OCI-LY7 (cell line): Measurements from ENCODE around the gene PDIA6. TPM values are rescaled to one million over a fixed set of nuclear protein-coding genes. Genes with fewer than 3 reads are reported as not detected.

Source experiments
- BruUV-seq: library from RNA; stranded (reverse); fragments of 400-500 nt; replicated peaks from 2 replicates; lab custom pipeline; 2021; lab: Mats Ljungman, UMichigan
- CTCF ChIA-PET: fragments of 300-600 bp; sonication (Branson Sonifier 250); formaldehyde crosslinking; loops from one replicate; lab custom pipeline; 2022; ENCODE audit warnings: antibody characterized with exemption; ENCODE audit not compliant: unreplicated experiment; lab: Charles Lee
- POLR2A ChIA-PET: fragments of 300-600 bp; sonication (Branson Sonifier 250); formaldehyde crosslinking; loops from one replicate; lab custom pipeline; 2022; ENCODE audit warnings: antibody characterized with exemption; lab: Charles Lee
- DNase-seq: peaks from one replicate; pipeline ENCODE4 v3.0.0-alpha.2; 2015; ENCODE audit warnings: low spot score
- H2AFZ ChIP-seq: fragments of 200-600 bp; sonication (generic), shearing (Covaris generic); 2 replicates; pipeline ENCODE4 v1.6.1; 2014; ENCODE audit warnings: mild to moderate bottlenecking, antibody characterized with exemption, low read length, moderate library complexity
- H3K27ac ChIP-seq: fragments of 200-600 bp; sonication (generic); 2 replicates; pipeline ENCODE4 v1.5.1; 2014; ENCODE audit warnings: mixed run types, low read depth, mild to moderate bottlenecking, moderate library complexity, low read length, inconsistent platforms; ENCODE audit not compliant: poor library complexity, severe bottlenecking
- H3K36me3 ChIP-seq: fragments of 200-600 bp; sonication (generic); 2 replicates; pipeline ENCODE4 v1.6.1; 2014; ENCODE audit warnings: mild to moderate bottlenecking, antibody characterized with exemption, low read length, moderate library complexity, mixed read lengths; ENCODE audit not compliant: insufficient read depth
- H3K4me1 ChIP-seq: fragments of 200-600 bp; sonication (generic); 2 replicates; pipeline ENCODE4 v1.5.1; 2014; ENCODE audit warnings: mild to moderate bottlenecking, low read length; ENCODE audit not compliant: insufficient read depth, poor library complexity, severe bottlenecking
- H3K4me2 ChIP-seq: fragments of 200-600 bp; sonication (generic); 2 replicates; pipeline ENCODE4 v1.6.1; 2014; ENCODE audit warnings: mild to moderate bottlenecking, low read length
- H3K4me3 ChIP-seq: fragments of 200-600 bp; sonication (generic); 2 replicates; pipeline ENCODE4 v1.5.1; 2014; ENCODE audit warnings: mild to moderate bottlenecking, low read depth, low read length; ENCODE audit not compliant: poor library complexity, severe bottlenecking
- H3K79me2 ChIP-seq: fragments of 200-600 bp; sonication (generic); 2 replicates; pipeline ENCODE4 v1.6.1; 2016; ENCODE audit warnings: low read depth, mild to moderate bottlenecking, low read length, moderate library complexity, mixed read lengths; ENCODE audit not compliant: insufficient read depth
- H3K9me2 ChIP-seq: fragments of 200-600 bp; sonication (generic); 2 replicates; pipeline ENCODE4 v1.6.1; 2016; ENCODE audit warnings: mild to moderate bottlenecking, low read length, mixed read lengths; ENCODE audit not compliant: insufficient read depth
- H3K9me3 ChIP-seq: fragments of 200-600 bp; sonication (generic); 2 replicates; pipeline ENCODE4 v1.6.1; 2014; ENCODE audit warnings: mild to moderate bottlenecking, mixed run types, low read length, mixed read lengths
- H4K20me1 ChIP-seq: fragments of 200-600 bp; sonication (generic); 2 replicates; pipeline ENCODE4 v1.6.1; 2014; ENCODE audit warnings: mild to moderate bottlenecking, antibody characterized with exemption, low read length, moderate library complexity, mixed read lengths; ENCODE audit not compliant: insufficient read depth
- EZH2phosphoT487 ChIP-seq: fragments of 200-600 bp; sonication (generic); IDR thresholded peaks from 2 replicates; pipeline ENCODE4 v1.6.1; 2018; ENCODE audit warnings: low read depth, borderline replicate concordance, mild to moderate bottlenecking, mixed run types, antibody characterized with exemption, low read length, moderate library complexity, mixed read lengths
- intact Hi-C: fragments of 100-400 bp; cut with micrococcal nuclease; formaldehyde crosslinking; loops from one replicate; pipeline ENCODE4 v1.10.0; 2022; ENCODE audit not compliant: unreplicated experiment
- total RNA-seq, 2 experiments: library from RNA; depleted of rRNA in 1 of 2; stranded (reverse); fragments of >200 nt in 1 of 2; shearing (Covaris generic) in 1 of 2; gene quantifications; 2 replicates each; pipeline ENCODE4 v1.2.3, GENCODE V29; 2014 to 2022
- TF ChIP-seq, protein P1 (sequence below): fragments of 200-600 bp; sonication (generic); conservative IDR thresholded peaks from 2 replicates; pipeline ENCODE4 v1.5.1; 2014; ENCODE audit warnings: mild to moderate bottlenecking, antibody characterized with exemption, low read length, moderate library complexity, mixed read lengths

Gene PDIA6
- total RNA-seq, 2 experiments from 2014 or later = 150 to 171 TPM

DNA sequence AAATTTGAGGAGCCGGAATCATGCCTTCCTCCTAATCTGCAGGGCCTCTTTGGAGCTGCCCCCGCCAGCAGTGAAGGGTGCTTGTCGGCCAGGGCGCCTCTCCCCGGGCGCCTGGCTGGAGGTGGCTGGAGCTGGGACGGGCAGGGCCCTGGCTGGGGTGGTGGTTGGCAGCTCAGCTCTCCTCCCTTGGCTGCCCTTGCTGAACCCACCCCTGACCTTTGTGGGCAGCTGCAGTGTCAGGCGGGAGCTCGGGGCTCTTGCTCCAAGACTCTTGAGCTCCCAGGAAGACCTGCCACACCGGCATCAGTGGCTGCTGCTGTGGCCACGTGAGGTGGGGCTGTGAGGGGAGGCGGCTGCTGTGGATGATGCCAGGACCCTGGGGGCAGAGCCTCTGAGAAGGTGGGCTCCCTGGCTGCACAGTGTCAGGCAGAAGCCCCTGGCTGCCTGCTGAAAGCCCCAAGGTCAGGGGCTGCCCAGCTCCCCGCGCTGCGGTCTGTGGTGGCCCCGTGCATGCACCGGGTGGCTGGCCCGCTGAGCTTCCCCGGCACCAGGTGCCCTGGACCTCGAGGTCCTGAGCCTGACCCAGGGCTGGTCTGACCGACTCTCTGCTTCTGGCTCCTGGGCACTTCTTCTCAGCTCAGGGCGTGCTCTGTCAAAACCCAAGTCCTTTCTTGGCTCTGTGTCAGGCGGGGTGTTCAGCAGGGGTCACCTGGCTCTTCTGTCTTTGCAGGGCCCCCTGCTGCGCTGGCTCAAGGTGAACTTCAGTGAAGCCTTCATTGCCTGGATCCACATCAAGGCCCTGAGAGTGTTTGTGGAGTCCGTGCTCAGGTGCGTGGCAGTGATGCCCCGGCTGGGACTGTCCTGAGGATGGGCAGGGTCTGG, 34.5 kb downstream of the PDIA6 start:
- BruUV-seq = no TSS peak
- no peaks in the 10 kb centered on the region for H3K4me1 ChIP-seq
- no peak overlapping the region for H3K27ac ChIP-seq
- peaks cover 35% of the 10 kb centered on the region for H3K36me3 ChIP-seq
- H3K79me2 ChIP-seq = no peaks in the 10 kb centered on the region
- H3K4me2 ChIP-seq = no peak overlapping the region
- H2AFZ ChIP-seq = no peak overlapping the region
- POLR2A ChIA-PET = no interaction called here
- H3K9me3 ChIP-seq = no peaks in the 10 kb centered on the region
- TF ChIP-seq EZH2phosphoT487 = no peak
- TF ChIP-seq, protein P1, sequence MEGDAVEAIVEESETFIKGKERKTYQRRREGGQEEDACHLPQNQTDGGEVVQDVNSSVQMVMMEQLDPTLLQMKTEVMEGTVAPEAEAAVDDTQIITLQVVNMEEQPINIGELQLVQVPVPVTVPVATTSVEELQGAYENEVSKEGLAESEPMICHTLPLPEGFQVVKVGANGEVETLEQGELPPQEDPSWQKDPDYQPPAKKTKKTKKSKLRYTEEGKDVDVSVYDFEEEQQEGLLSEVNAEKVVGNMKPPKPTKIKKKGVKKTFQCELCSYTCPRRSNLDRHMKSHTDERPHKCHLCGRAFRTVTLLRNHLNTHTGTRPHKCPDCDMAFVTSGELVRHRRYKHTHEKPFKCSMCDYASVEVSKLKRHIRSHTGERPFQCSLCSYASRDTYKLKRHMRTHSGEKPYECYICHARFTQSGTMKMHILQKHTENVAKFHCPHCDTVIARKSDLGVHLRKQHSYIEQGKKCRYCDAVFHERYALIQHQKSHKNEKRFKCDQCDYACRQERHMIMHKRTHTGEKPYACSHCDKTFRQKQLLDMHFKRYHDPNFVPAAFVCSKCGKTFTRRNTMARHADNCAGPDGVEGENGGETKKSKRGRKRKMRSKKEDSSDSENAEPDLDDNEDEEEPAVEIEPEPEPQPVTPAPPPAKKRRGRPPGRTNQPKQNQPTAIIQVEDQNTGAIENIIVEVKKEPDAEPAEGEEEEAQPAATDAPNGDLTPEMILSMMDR = no peak
- CTCF ChIA-PET = no interaction called here
- intact Hi-C loops = no loop called here
- H3K9me2 ChIP-seq = no peaks in the 10 kb centered on the region
- no peak for DNase-seq
- H3K4me3 ChIP-seq = no peak overlapping the region
- H4K20me1 ChIP-seq = no peaks in the 10 kb centered on the region

DNA sequence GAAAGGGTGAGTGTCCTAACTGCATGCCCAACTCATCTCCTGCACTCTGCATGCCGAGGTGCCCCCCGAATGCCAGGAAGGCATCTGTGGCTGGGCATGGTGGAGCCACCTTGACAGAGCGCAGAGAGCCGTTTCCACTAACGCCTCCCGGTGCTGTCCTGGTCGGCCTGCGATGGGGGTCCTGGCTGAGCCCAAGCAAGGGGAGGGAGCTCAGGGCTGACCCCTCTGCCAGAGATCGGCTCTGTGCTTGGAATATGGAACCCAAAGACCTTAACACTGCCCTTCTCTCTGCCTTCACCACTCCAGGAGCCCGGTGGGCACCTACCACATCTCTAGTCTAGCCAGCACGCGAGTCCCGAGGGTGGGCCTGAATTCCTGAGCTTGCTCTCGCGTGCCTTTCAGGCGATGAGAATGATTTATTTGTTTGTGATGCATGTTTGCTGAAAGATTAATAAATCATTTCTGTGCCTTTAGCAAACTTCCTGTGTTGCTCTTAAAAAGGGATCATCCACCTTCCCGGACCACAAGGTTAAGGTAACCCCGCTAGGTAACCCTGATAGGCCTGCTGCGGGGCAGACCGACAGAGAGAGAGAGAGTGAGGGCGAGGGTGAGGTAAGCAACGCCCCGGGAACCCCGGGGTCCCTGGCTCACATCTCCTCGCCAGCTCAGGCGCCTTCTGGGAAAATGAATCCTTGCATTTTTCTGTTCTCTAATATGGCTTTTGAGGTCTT, 35.3 kb downstream of the PDIA6 start:
- Histone ChIP-seq H3K27ac (no peak overlapping the region), H3K36me3 (peaks cover 29% of the 10 kb centered on the region), H3K4me1 (no peaks in the 10 kb centered on the region), H3K79me2 (no peaks in the 10 kb centered on the region), H3K4me2 (no peak overlapping the region), H3K4me3 (no peak overlapping the region), H3K9me3 (no peaks in the 10 kb centered on the region), H3K9me2 (no peaks in the 10 kb centered on the region), H2AFZ (no peak overlapping the region), H4K20me1 (no peaks in the 10 kb centered on the region)
- POLR2A ChIA-PET = no interaction called here
- TF ChIP-seq, protein P1 = no peak
- TF ChIP-seq EZH2phosphoT487 = no peak
- CTCF ChIA-PET = no interaction called here
- BruUV-seq = no TSS peak
- no peak for DNase-seq
- intact Hi-C loops = no loop called here
